Measurements from ENCODE around the gene KIAA1549. TPM values are rescaled to one million over a fixed set of nuclear protein-coding genes. Genes with fewer than 3 reads are reported as not detected.
"Not testable (repeated sequence)": the region's sequence is repeated elsewhere in the genome, so short reads cannot be mapped to it uniquely, and the experiment has no call there.

KIAA1549 gene
- total RNA-seq, 4 donors from 2014 or later: 2.3 to 3.2 (median 2.8) TPM

DNA sequence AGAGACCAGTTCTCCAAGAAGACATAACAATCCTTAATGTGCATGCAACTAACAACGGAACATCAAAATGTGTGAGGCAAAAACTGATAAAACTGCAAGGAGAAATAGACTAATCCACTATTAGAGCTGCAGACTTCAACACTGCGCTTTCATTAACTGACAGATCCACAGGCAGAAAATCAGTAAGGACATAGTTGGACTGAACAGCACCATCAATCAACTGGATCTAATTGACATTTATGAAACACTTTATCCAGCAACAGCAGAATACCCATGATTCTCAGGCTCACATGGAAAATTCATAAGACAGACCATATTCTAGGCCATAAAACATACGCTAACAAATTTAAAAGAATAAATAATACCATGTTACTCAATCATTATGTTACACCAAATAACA lies 161.6 kb downstream of the KIAA1549 start:
- no peaks in the 10 kb centered on the region for H3K4me1 ChIP-seq
- DNase-seq (ENCODE audit: extremely low spot score): no peak
- intact Hi-C loops (cut with DNase I): no loop called here
- H3K27me3 ChIP-seq: no peaks in the 10 kb centered on the region
- no peaks in the 10 kb centered on the region for H3K36me3 ChIP-seq
- H3K27ac ChIP-seq (replicated peaks in 1 of 4): no peak overlapping the region
- no peak overlapping the region for H3K4me3 ChIP-seq
- H3K9me3 ChIP-seq: no peaks in the 10 kb centered on the region
- WGBS: 94% methylated on average over 3 of the region's 3 CpGs
- TF ChIP-seq POLR2AphosphoS5 (IDR thresholded peaks at IDR 0.05): no peak
- TF ChIP-seq CTCF (IDR thresholded peaks at IDR 0.05): no peak
- TF ChIP-seq POLR2A (IDR thresholded peaks at IDR 0.05; ENCODE audit: low read depth): no peak
- TF ChIP-seq EP300 (IDR thresholded peaks at IDR 0.05): no peak

DNA sequence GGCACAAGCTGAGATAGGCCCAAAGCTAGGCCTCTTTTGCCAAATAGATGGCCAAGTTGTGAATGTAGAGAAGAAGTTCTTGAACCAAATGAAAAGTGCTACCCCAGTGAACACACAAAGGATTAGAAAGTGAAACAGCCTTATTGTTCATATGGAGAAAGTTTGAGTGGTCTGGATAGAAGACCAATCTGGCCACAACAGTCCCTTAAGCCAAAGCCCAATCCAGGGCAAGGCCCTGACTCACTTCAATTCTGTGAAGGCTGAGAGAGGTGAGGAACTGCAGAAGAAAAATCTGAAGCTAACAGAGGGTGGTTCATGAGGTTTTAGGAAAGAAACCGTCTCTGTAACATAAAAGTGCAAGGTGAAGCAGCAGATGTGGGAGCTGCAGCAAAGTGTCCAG lies 164.5 kb downstream of the KIAA1549 start:
- Histone ChIP-seq H3K4me1 (no peaks in the 10 kb centered on the region), H3K9me3 (no peaks in the 10 kb centered on the region), H3K4me3 (no peak overlapping the region), H3K27me3 (no peaks in the 10 kb centered on the region), H3K36me3 (no peaks in the 10 kb centered on the region), H3K27ac (replicated peaks in 1 of 4) (no peak overlapping the region)
- DNase-seq (ENCODE audit: extremely low spot score): no peak
- TF ChIP-seq EP300 (IDR thresholded peaks at IDR 0.05): no peak
- no peak for TF ChIP-seq CTCF (IDR thresholded peaks at IDR 0.05)
- TF ChIP-seq POLR2A (IDR thresholded peaks at IDR 0.05; ENCODE audit: low read depth): no peak
- no peak for TF ChIP-seq POLR2AphosphoS5 (IDR thresholded peaks at IDR 0.05)
- intact Hi-C loops (cut with DNase I): no loop called here
- WGBS: 86% methylated on average over 1 of the region's 1 CpG

DNA sequence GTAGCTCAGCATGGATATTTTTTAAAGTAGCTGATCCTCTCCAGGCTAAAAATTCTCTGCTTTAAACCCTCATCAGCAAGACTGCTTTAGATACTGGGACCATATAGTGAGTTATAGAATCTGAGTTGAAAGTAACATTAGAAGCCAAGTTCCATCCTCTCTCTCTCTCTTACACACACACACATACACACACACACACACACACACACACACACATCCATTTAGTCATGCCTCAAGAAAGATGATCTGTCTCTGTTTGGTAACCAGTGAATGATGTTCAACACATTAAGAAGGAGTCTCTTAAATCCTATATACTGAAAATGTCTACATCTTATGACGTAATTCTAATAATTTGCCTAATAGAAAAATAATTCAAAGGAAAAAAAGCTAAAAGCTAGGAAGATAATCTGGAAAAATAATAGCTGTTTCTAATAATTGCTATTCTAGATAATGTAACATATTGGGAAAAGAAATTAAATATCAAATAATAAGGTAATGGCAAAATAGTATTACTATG lies 166.3 kb downstream of the KIAA1549 start:
- no peak overlapping the region for H3K27ac ChIP-seq (replicated peaks in 1 of 4)
- DNase-seq (ENCODE audit: extremely low spot score): no peak
- H3K9me3 ChIP-seq: no peaks in the 10 kb centered on the region
- no peak overlapping the region for H3K4me3 ChIP-seq
- no peak for TF ChIP-seq POLR2AphosphoS5 (IDR thresholded peaks at IDR 0.05)
- TF ChIP-seq CTCF (IDR thresholded peaks at IDR 0.05): no peak
- no peak for TF ChIP-seq POLR2A (IDR thresholded peaks at IDR 0.05; ENCODE audit: low read depth)
- TF ChIP-seq EP300 (IDR thresholded peaks at IDR 0.05): no peak
- H3K4me1 ChIP-seq: no peaks in the 10 kb centered on the region
- intact Hi-C loops (cut with DNase I): no loop called here
- no peaks in the 10 kb centered on the region for H3K36me3 ChIP-seq
- 86% methylated on average over 1 of the region's 1 CpG for WGBS
- H3K27me3 ChIP-seq: no peaks in the 10 kb centered on the region

- H3K27ac ChIP-seq (replicated peaks in 1 of 4): no peak overlapping the region
- WGBS: 80% methylated on average over 2 of the region's 2 CpGs
- no peak for DNase-seq (ENCODE audit: extremely low spot score)
- H3K4me3 ChIP-seq: no peak overlapping the region
- intact Hi-C loops (cut with DNase I): no loop called here
- H3K36me3 ChIP-seq: no peaks in the 10 kb centered on the region
- TF ChIP-seq CTCF (IDR thresholded peaks at IDR 0.05) (no peak), POLR2A (IDR thresholded peaks at IDR 0.05; ENCODE audit: low read depth) (no peak), EP300 (IDR thresholded peaks at IDR 0.05) (no peak), POLR2AphosphoS5 (IDR thresholded peaks at IDR 0.05) (no peak)
- H3K27me3 ChIP-seq: no peaks in the 10 kb centered on the region
- H3K9me3 ChIP-seq: no peaks in the 10 kb centered on the region
- no peaks in the 10 kb centered on the region for H3K4me1 ChIP-seq
Measured at GRCh38 chr7:138813945-138814344, 167.2 kb downstream of the KIAA1549 start.

DNA sequence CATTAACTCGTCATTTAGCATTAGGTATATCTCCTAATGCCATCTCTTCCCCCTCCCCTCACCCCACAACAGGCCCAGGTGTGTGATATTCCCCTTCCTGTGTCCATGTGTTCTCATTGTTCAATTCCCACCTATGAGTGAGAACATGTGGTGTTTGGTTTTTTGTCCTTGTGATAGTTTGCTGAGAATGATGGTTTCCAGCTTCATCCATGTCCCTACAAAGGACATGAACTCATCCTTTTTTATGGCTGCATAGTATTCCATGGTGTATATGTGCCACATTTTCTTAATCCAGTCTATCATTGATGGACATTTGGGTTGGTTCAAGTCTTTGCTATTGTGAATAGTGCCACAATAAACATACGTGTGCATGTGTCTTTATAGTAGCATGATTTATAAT lies 169.9 kb downstream of the KIAA1549 start:
- H3K27me3 ChIP-seq; intact Hi-C loops (cut with DNase I); DNase-seq (ENCODE audit: extremely low spot score); H3K36me3 ChIP-seq; H3K4me1 ChIP-seq; H3K4me3 ChIP-seq; H3K27ac ChIP-seq (replicated peaks in 1 of 4); H3K9me3 ChIP-seq: not testable (repeated sequence)
- 86% methylated on average over 2 of the region's 2 CpGs for WGBS
